HCT116 (cell line): ENCODE measurements around the gene SGMS1. TPM values are rescaled to one million over a fixed set of nuclear protein-coding genes. Genes with fewer than 3 reads are reported as not detected.

Source experiments
- ATAC-seq: fragments of 200-7000 bp; cut with Tn5 transposase; 2 replicates; pipeline ENCODE4 v1.9.1; 2020; ENCODE audit warnings: mild to moderate bottlenecking, moderate library complexity
- BruUV-seq: library from RNA; stranded (reverse); fragments of 400-500 nt; replicated peaks from 2 replicates; lab custom pipeline; 2021; lab: Mats Ljungman, UMichigan
- CTCF ChIA-PET: fragments of 300-600 bp; sonication (Branson Sonifier 250); formaldehyde crosslinking; loops from one replicate; lab custom pipeline; 2021; ENCODE audit warnings: antibody characterized with exemption; lab: Charles Lee
- POLR2A ChIA-PET: fragments of 300-600, 350-600 bp; sonication (Branson Sonifier 250); formaldehyde crosslinking; loops from one replicate; lab custom pipeline; 2021; ENCODE audit warnings: antibody characterized with exemption; lab: Charles Lee
- RAD21 ChIA-PET, 2 experiments: fragments of 300-600 bp; sonication (Branson Sonifier 250); formaldehyde crosslinking; loops; one replicate each; lab custom pipeline; 2023; ENCODE audit warnings: low total read pairs in 2 of 2; ENCODE audit not compliant: uncharacterized antibody in 2 of 2, unreplicated experiment in 2 of 2, low non-redundant PET in 1 of 2; lab: Charles Lee
- DNase-seq: peaks from one replicate; pipeline ENCODE4 v3.0.0-alpha.2; 2010; ENCODE audit warnings: low read depth, low spot score
- H2AFZ ChIP-seq: fragments of 200-600 bp; shearing (Covaris generic), sonication (generic); 2 replicates; pipeline ENCODE4 v1.6.1; 2017; ENCODE audit warnings: low read depth, mixed run types, mixed read lengths, antibody characterized with exemption, low read length; ENCODE audit not compliant: poor library complexity, severe bottlenecking
- H3K27ac ChIP-seq: 2 replicates; pipeline ENCODE4 v1.5.1; 2012; ENCODE audit warnings: low read depth, low read length
- H3K27me3 ChIP-seq: fragments of 200-600 bp; sonication (generic); 2 replicates; pipeline ENCODE4 v1.6.1; 2016; ENCODE audit warnings: mixed run types, low read length, mixed read lengths; ENCODE audit not compliant: insufficient read depth
- H3K36me3 ChIP-seq, 2 experiments: fragments of 200-500 bp in 1 of 2; fragments of 200-600 bp in 1 of 2; sonication (Bioruptor generic) in 1 of 2; sonication (generic) in 1 of 2; 2 replicates each; pipeline versions ENCODE4 v1.5.1 to v1.6.1; 2014 to 2016; ENCODE audit warnings: low read length in 2 of 2, inconsistent platforms in 1 of 2, mixed read lengths in 1 of 2, mixed run types in 1 of 2; ENCODE audit not compliant: insufficient read depth in 2 of 2, control insufficient read depth in 1 of 2
- H3K4me1 ChIP-seq, 2 experiments: fragments of 200-600 bp in 1 of 2; sonication (generic) in 1 of 2; 2 replicates each; pipeline versions ENCODE4 v1.5.1 to v1.6.1; 2012 to 2017; ENCODE audit warnings: low read length in 2 of 2, inconsistent platforms in 1 of 2, mild to moderate bottlenecking in 1 of 2, mixed read lengths in 1 of 2, mixed run types in 1 of 2, moderate library complexity in 1 of 2; ENCODE audit not compliant: insufficient read depth in 2 of 2, control insufficient read depth in 1 of 2
- H3K4me2 ChIP-seq: fragments of 200-600 bp; sonication (generic); 2 replicates; pipeline ENCODE4 v1.6.1; 2017; ENCODE audit warnings: mixed run types, low read length, mixed read lengths
- H3K4me3 ChIP-seq, 2 experiments: fragments of 200-600 bp in 1 of 2; sonication (generic) in 1 of 2; replicated peaks in 1 of 2; 2 replicates each; pipeline ENCODE4 v1.5.1; 2011 to 2016; ENCODE audit warnings: low read length in 2 of 2, control low read depth in 1 of 2, low read depth in 1 of 2, mild to moderate bottlenecking in 1 of 2, mixed read lengths in 1 of 2, mixed run types in 1 of 2
- H3K79me2 ChIP-seq: fragments of 200-600 bp; sonication (generic); 2 replicates; pipeline ENCODE4 v1.6.1; 2017; ENCODE audit warnings: mild to moderate bottlenecking, mixed run types, low read length, moderate library complexity, mixed read lengths; ENCODE audit not compliant: insufficient read depth
- H3K9ac ChIP-seq: fragments of 200-600 bp; sonication (generic); 2 replicates; pipeline ENCODE4 v1.6.1; 2016; ENCODE audit warnings: low read length, mixed read lengths
- H3K9me2 ChIP-seq: fragments of 200-600 bp; sonication (generic), shearing (Covaris generic); 2 replicates; pipeline ENCODE4 v1.6.1; 2017; ENCODE audit warnings: mixed run types, mild to moderate bottlenecking, moderate library complexity; ENCODE audit not compliant: insufficient read depth
- H3K9me3 ChIP-seq, 2 experiments: fragments of 200-500 bp in 1 of 2; fragments of 200-600 bp in 1 of 2; sonication (Bioruptor generic) in 1 of 2; sonication (generic) in 1 of 2; 2 replicates each; pipeline ENCODE4 v1.6.1; 2014 to 2017; ENCODE audit warnings: low read length in 2 of 2, mixed read lengths in 2 of 2, inconsistent platforms in 1 of 2, low read depth in 1 of 2, mild to moderate bottlenecking in 1 of 2, mixed run types in 1 of 2, moderate library complexity in 1 of 2; ENCODE audit not compliant: control insufficient read depth in 1 of 2, insufficient read depth in 1 of 2
- H4K20me1 ChIP-seq: fragments of 200-600 bp; sonication (generic), shearing (Covaris generic); 2 replicates; pipeline ENCODE4 v1.6.1; 2017; ENCODE audit warnings: mixed run types, mild to moderate bottlenecking, moderate library complexity; ENCODE audit not compliant: insufficient read depth
- CBX3 ChIP-seq: IDR thresholded peaks from 2 replicates; pipeline ENCODE4 v1.6.1; 2012; ENCODE audit warnings: low read depth
- CEBPB ChIP-seq: IDR thresholded peaks from 2 replicates; pipeline ENCODE4 v1.6.1; 2012; ENCODE audit warnings: low read depth
- CTCF ChIP-seq, 3 experiments: fragments of 200-600 bp in 1 of 3; sonication (generic) in 1 of 3; IDR thresholded peaks in 2 of 3; conservative IDR thresholded peaks in 1 of 3; 2 replicates each; pipeline ENCODE4 v1.5.1; 2012 to 2017; ENCODE audit warnings: low read depth in 2 of 3, low read length in 2 of 3, antibody characterized with exemption in 1 of 3, borderline replicate concordance in 1 of 3, control low read depth in 1 of 3, mild to moderate bottlenecking in 1 of 3, mixed read lengths in 1 of 3, mixed run types in 1 of 3, moderate library complexity in 1 of 3; ENCODE audit not compliant: insufficient read depth in 1 of 3
- EZH2 ChIP-seq: fragments of 200-600 bp; sonication (generic); IDR thresholded peaks from 2 replicates; pipeline ENCODE4 v1.6.1; 2017; ENCODE audit warnings: antibody characterized with exemption, mixed run types
- EZH2phosphoT487 ChIP-seq: fragments of 200-600 bp; IDR thresholded peaks from 2 replicates; pipeline ENCODE4 v1.6.1; 2018; ENCODE audit warnings: antibody characterized with exemption, borderline replicate concordance
- JUND ChIP-seq: IDR thresholded peaks from 2 replicates; pipeline ENCODE4 v1.6.1; 2012
- POLR2A ChIP-seq: IDR thresholded peaks from 2 replicates; pipeline ENCODE4 v1.7.0; 2011; ENCODE audit warnings: borderline replicate concordance; ENCODE audit not compliant: insufficient read depth, insufficient read length; ENCODE audit errors: extremely low read depth
- POLR2AphosphoS5 ChIP-seq: IDR thresholded peaks from 2 replicates; pipeline ENCODE4 v1.6.1; 2011; ENCODE audit warnings: mild to moderate bottlenecking, low read depth, low read length, moderate library complexity
- RAD21 ChIP-seq: IDR thresholded peaks from 2 replicates; pipeline ENCODE4 v1.6.1; 2012; ENCODE audit warnings: low read depth, mild to moderate bottlenecking
- SP1 ChIP-seq: IDR thresholded peaks from 2 replicates; pipeline ENCODE4 v1.6.1; 2012; ENCODE audit warnings: low read depth
- SRF ChIP-seq: IDR thresholded peaks from 2 replicates; pipeline ENCODE4 v1.6.1; 2012; ENCODE audit warnings: low read depth
- YY1 ChIP-seq: IDR thresholded peaks from 2 replicates; pipeline ENCODE4 v1.6.1; 2011; ENCODE audit warnings: low read length, low read depth, moderate library complexity, mild to moderate bottlenecking; ENCODE audit not compliant: insufficient replicate concordance; ENCODE audit errors: extremely low read depth
- ZBTB33 ChIP-seq: IDR thresholded peaks from 2 replicates; pipeline ENCODE4 v1.6.1; 2011; ENCODE audit warnings: mild to moderate bottlenecking, low read length, moderate library complexity; ENCODE audit not compliant: insufficient replicate concordance; ENCODE audit errors: extremely low read depth
- intact Hi-C: fragments of 100-400 bp; cut with micrococcal nuclease; formaldehyde crosslinking; loops from 2 replicates; pipeline ENCODE4 v1.10.0; 2022
- total RNA-seq: library from RNA; stranded (reverse); gene quantifications from one replicate; pipeline ENCODE4 v1.2.1, GENCODE V29; 2021; ENCODE audit not compliant: unreplicated experiment

Gene SGMS1
- total RNA-seq, 1 experiment from 2014 or later = 29.1 TPM

GRCh38 chr10:50578949-50579348 is 44.8 kb downstream of the SGMS1 start:
- CTCF ChIA-PET = interaction anchor here (1.1 kb wide), 1 partner anchor 12 kb away, joined by 3 read pairs; no protein-coding TSS in a partner anchor
- Histone ChIP-seq H3K27ac (no peak overlapping the region), H3K4me2 (no peak overlapping the region), H4K20me1 (no peaks in the 10 kb centered on the region), H3K9me3 (no peaks in the 10 kb centered on the region), H3K9me2 (no peaks in the 10 kb centered on the region), H3K36me3 (no peaks in the 10 kb centered on the region), H3K79me2 (no peaks in the 10 kb centered on the region), H2AFZ (no peak overlapping the region), H3K27me3 (no peaks in the 10 kb centered on the region), H3K4me1 (peaks cover 5 to 25% of the 10 kb centered on the region in 2 experiments; a peak in 3 of 4 replicates), H3K9ac (no peak overlapping the region), H3K4me3 (no peak overlapping the region)
- ATAC-seq (no peak), DNase-seq (no peak)
- POLR2A ChIA-PET = no interaction called here
- intact Hi-C loops = no loop called here
- BruUV-seq = no TSS peak
- RAD21 ChIA-PET = no interaction called here
- TF ChIP-seq POLR2AphosphoS5 (no peak), YY1 (no peak), EZH2phosphoT487 (no peak), EZH2 (no peak), RAD21 (no peak), CBX3 (no peak), JUND (no peak), CTCF (IDR thresholded peaks at IDR 0.05 in 2 of 3, conservative IDR thresholded peaks at IDR 0.05 in 1 of 3; ENCODE audit: borderline replicate concordance in 1 of 3, insufficient read depth in 1 of 3, low read depth in 2 of 3, low read length in 2 of 3) (no peak), CEBPB (no peak), SRF (no peak), SP1 (no peak), POLR2A (no peak), ZBTB33 (no peak)
